ENCODE results near the gene C12orf76.

DNA sequence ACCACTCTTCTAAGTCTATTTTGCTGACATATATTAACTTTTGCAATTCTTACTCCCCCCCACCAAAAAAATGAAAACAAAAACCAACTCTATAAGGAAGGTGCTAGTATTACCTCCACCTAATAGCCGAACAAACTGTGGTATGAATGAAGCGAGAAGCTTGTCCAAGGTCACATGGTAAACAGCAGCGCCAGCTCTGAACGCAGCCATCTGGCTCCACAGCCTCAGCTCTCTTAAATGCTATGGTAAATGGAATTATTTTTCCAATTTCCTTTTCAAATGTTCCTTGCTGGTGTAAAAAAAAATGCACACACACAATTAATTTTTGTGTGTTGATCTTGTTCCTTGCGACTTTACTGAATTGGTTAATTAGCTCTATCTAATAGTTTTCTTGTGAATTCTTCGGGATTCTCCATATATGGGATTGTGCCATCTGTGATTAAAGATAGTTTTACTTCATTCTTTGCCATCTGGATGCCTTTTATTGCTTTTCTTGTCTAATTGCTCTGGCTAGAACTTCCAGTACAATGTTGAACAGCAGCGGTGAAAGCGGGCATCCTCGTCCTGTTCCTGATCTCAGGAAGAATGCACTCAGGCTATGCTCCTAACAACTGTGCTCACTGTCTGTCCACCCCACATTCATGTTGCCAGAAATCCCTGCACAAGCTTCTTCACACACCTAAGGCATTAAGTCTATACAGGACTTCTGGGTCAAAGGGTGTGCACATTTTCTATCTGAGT lies 10.7 kb upstream of the C12orf76 start:
- TF ChIP-seq ZNF560 (tag by site-specific recombination; IDR thresholded peaks at IDR 0.05; ENCODE audit: borderline replicate concordance) (no peak), SALL2 (tag by site-specific recombination; IDR thresholded peaks at IDR 0.05; ENCODE audit: borderline replicate concordance) (no peak), REPIN1 (tag by site-specific recombination; IDR thresholded peaks at IDR 0.05; ENCODE audit: low read depth) (no peak), ZNF623 (tag by site-specific recombination; IDR thresholded peaks at IDR 0.05) (no peak), SP2 (tag by site-specific recombination; IDR thresholded peaks at IDR 0.05) (no peak), GFI1B (tag by site-specific recombination; IDR thresholded peaks at IDR 0.05) (no peak), ZFP41 (tag by site-specific recombination; IDR thresholded peaks at IDR 0.05; ENCODE audit: borderline replicate concordance) (no peak)
- TF ChIP-seq, protein P1, sequence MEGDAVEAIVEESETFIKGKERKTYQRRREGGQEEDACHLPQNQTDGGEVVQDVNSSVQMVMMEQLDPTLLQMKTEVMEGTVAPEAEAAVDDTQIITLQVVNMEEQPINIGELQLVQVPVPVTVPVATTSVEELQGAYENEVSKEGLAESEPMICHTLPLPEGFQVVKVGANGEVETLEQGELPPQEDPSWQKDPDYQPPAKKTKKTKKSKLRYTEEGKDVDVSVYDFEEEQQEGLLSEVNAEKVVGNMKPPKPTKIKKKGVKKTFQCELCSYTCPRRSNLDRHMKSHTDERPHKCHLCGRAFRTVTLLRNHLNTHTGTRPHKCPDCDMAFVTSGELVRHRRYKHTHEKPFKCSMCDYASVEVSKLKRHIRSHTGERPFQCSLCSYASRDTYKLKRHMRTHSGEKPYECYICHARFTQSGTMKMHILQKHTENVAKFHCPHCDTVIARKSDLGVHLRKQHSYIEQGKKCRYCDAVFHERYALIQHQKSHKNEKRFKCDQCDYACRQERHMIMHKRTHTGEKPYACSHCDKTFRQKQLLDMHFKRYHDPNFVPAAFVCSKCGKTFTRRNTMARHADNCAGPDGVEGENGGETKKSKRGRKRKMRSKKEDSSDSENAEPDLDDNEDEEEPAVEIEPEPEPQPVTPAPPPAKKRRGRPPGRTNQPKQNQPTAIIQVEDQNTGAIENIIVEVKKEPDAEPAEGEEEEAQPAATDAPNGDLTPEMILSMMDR (tag by site-specific recombination; IDR thresholded peaks at IDR 0.05), result no peak
- TF ChIP-seq, protein P2, sequence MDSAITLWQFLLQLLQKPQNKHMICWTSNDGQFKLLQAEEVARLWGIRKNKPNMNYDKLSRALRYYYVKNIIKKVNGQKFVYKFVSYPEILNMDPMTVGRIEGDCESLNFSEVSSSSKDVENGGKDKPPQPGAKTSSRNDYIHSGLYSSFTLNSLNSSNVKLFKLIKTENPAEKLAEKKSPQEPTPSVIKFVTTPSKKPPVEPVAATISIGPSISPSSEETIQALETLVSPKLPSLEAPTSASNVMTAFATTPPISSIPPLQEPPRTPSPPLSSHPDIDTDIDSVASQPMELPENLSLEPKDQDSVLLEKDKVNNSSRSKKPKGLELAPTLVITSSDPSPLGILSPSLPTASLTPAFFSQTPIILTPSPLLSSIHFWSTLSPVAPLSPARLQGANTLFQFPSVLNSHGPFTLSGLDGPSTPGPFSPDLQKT (IDR thresholded peaks at IDR 0.05; ENCODE audit: borderline replicate concordance, low read depth, low read length), result no peak
